K562 (cell line): ENCODE data around the gene TECPR1. TPM values are rescaled to one million over a fixed set of nuclear protein-coding genes. Genes with fewer than 3 reads are reported as not detected.
A peak's percentile ranks its signal among the peaks of the same experiment; 100 is the strongest.

Source experiments
- CEBPG ChIP-seq, 3 experiments: fragments of 200-800 bp in 1 of 3; sonication (Bioruptor generic) in 1 of 3; sonication (generic) in 1 of 3; formaldehyde crosslinking in 1 of 3; IDR thresholded peaks in 2 of 3; conservative IDR thresholded peaks in 1 of 3; 2 replicates each; pipeline versions ENCODE4 v1.6.1 to v1.8.0; 2016 to 2022; ENCODE audit warnings: missing compliant biosample characterization in 2 of 3, missing genetic modification characterization in 2 of 3, mild to moderate bottlenecking in 1 of 3, missing genetic modification reagents in 1 of 3
- CREB3 ChIP-seq: fragments of 450-650 bp; conservative IDR thresholded peaks from 2 replicates; pipeline ENCODE4 v1.6.1; 2016; ENCODE audit warnings: missing genetic modification characterization, low read depth, mild to moderate bottlenecking, missing compliant biosample characterization, moderate library complexity
- CTCF ChIP-seq, 3 experiments: IDR thresholded peaks in 2 of 3; conservative IDR thresholded peaks in 1 of 3; 2 replicates each; pipeline ENCODE4 v1.5.1; 2011 to 2012; ENCODE audit warnings: low read length in 3 of 3, mild to moderate bottlenecking in 3 of 3, control low read depth in 2 of 3, improper control_type of control experiment in 1 of 3, inconsistent platforms in 1 of 3, low read depth in 1 of 3, mixed read lengths in 1 of 3, moderate library complexity in 1 of 3; ENCODE audit not compliant: insufficient read depth in 2 of 3
- CTCFL ChIP-seq: IDR thresholded peaks from 2 replicates; pipeline ENCODE4 v1.6.1; 2011; ENCODE audit warnings: borderline replicate concordance, low read depth, mild to moderate bottlenecking, moderate library complexity, low read length; ENCODE audit not compliant: insufficient read depth, poor library complexity, severe bottlenecking
- GABPB1 ChIP-seq: sonication (generic); formaldehyde crosslinking; IDR thresholded peaks from 2 replicates; pipeline ENCODE4 v1.8.0; 2022; ENCODE audit warnings: mild to moderate bottlenecking, missing genetic modification reagents
- LARP7 ChIP-seq: fragments of 450-650 bp; IDR thresholded peaks from 2 replicates; pipeline ENCODE4 v1.6.1; 2016
- MAZ ChIP-seq, 2 experiments: fragments of 450-650 bp in 1 of 2; sonication (generic) in 1 of 2; formaldehyde crosslinking; IDR thresholded peaks in 1 of 2; conservative IDR thresholded peaks in 1 of 2; 2 replicates each; pipeline versions ENCODE4 v1.4.0 to v1.5.0; 2020; ENCODE audit warnings: mild to moderate bottlenecking in 1 of 2, missing genetic modification reagents in 1 of 2
- RB1 ChIP-seq: fragments of 450-650 bp; IDR thresholded peaks from 2 replicates; pipeline ENCODE4 v1.6.1; 2017; ENCODE audit warnings: low read depth, mild to moderate bottlenecking
- TOE1 ChIP-seq, 2 experiments: fragments of 450-650 bp in 1 of 2; sonication (generic) in 1 of 2; formaldehyde crosslinking in 1 of 2; IDR thresholded peaks; 2 replicates each; pipeline versions ENCODE4 v1.7.1 to v1.8.0; 2016 to 2022; ENCODE audit warnings: borderline replicate concordance in 2 of 2, mild to moderate bottlenecking in 2 of 2, antibody characterized with exemption in 1 of 2, inconsistent platforms in 1 of 2, low read depth in 1 of 2, missing genetic modification reagents in 1 of 2, moderate library complexity in 1 of 2
- ZBTB7A ChIP-seq: IDR thresholded peaks from 2 replicates; pipeline ENCODE4 v1.6.1; 2011; ENCODE audit warnings: low read depth, mild to moderate bottlenecking, low read length, moderate library complexity, borderline replicate concordance; ENCODE audit not compliant: control insufficient read depth
- ZSCAN32 ChIP-seq: fragments of 450-650 bp; formaldehyde crosslinking; IDR thresholded peaks from 2 replicates; pipeline ENCODE4 v1.4.0; 2020; ENCODE audit warnings: mild to moderate bottlenecking, moderate library complexity
- polyA plus RNA-seq, 8 experiments: library from polyadenylated mRNA; depleted of rRNA in 4 of 8; stranded (reverse) in 5 of 8; unstranded in 3 of 8; fragments of >200 nt; fragmentation: Nextera tagmentation in 2 of 8; fragmentation: Illumina TruSeq in 1 of 8; extraction: Ambion mirVana in 2 of 8; extraction: Trizol in 1 of 8; gene quantifications; 2 replicates each; pipeline versions ENCODE4 v1.2.1 to v1.2.3, GENCODE V29; 2011 to 2014; ENCODE audit warnings: inconsistent platforms in 1 of 8, missing spikeins in 1 of 8
- total RNA-seq, 7 experiments: library from RNA; depleted of rRNA in 6 of 7; stranded (reverse); fragments of >200 nt in 6 of 7; fragmentation: Illumina TruSeq in 2 of 7; extraction: Trizol in 2 of 7; gene quantifications; 2 replicates each; pipeline versions ENCODE4 v1.2.1 to v1.2.3, GENCODE V29; 2011 to 2021; ENCODE audit warnings: low replicate concordance in 1 of 7
- TF ChIP-seq, protein P1 (sequence below), 2 experiments: fragments of 150-350 bp in 1 of 2; IDR thresholded peaks; 2 replicates each; pipeline ENCODE4 v1.6.1; 2012 to 2016; ENCODE audit warnings: low read depth in 2 of 2, low read length in 2 of 2, mild to moderate bottlenecking in 1 of 2, moderate library complexity in 1 of 2
- TF ChIP-seq, protein P2 (sequence below): fragments of 450-650 bp; formaldehyde crosslinking; IDR thresholded peaks from 2 replicates; pipeline ENCODE4 v1.4.0; 2020; ENCODE audit warnings: mild to moderate bottlenecking, moderate library complexity

The TECPR1 gene
- total and polyA plus RNA-seq, 9 of the 15 experiments (the other 6 are each of a cell fraction or from before 2014, with no cell fraction given), result 0.17 to 15.0 (median 2.2) TPM

- TF ChIP-seq CREB3 (tag), result no peak
- TF ChIP-seq MAZ (CRISPR knock-in tag; conservative IDR thresholded peaks at IDR 0.05 in 1 of 2, IDR thresholded peaks at IDR 0.05 in 1 of 2), result peak in 1 of 2 experiments; percentile 53; a peak in 1 of 4 replicates
- TF ChIP-seq CEBPG (CRISPR knock-in tag; IDR thresholded peaks at IDR 0.05), result no peak
- no peak for TF ChIP-seq CEBPG (tag; conservative IDR thresholded peaks at IDR 0.05 in 1 of 2, IDR thresholded peaks at IDR 0.05 in 1 of 2)
- TF ChIP-seq, protein P1, sequence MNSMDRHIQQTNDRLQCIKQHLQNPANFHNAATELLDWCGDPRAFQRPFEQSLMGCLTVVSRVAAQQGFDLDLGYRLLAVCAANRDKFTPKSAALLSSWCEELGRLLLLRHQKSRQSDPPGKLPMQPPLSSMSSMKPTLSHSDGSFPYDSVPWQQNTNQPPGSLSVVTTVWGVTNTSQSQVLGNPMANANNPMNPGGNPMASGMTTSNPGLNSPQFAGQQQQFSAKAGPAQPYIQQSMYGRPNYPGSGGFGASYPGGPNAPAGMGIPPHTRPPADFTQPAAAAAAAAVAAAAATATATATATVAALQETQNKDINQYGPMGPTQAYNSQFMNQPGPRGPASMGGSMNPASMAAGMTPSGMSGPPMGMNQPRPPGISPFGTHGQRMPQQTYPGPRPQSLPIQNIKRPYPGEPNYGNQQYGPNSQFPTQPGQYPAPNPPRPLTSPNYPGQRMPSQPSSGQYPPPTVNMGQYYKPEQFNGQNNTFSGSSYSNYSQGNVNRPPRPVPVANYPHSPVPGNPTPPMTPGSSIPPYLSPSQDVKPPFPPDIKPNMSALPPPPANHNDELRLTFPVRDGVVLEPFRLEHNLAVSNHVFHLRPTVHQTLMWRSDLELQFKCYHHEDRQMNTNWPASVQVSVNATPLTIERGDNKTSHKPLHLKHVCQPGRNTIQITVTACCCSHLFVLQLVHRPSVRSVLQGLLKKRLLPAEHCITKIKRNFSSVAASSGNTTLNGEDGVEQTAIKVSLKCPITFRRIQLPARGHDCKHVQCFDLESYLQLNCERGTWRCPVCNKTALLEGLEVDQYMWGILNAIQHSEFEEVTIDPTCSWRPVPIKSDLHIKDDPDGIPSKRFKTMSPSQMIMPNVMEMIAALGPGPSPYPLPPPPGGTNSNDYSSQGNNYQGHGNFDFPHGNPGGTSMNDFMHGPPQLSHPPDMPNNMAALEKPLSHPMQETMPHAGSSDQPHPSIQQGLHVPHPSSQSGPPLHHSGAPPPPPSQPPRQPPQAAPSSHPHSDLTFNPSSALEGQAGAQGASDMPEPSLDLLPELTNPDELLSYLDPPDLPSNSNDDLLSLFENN (IDR thresholded peaks at IDR 0.05; ENCODE audit: low read depth in 2 of 2, low read length in 2 of 2), result 0 out of 4 replicates have a peak, but pooled peaks of 1 of the 2 experiments have one; percentile 49
- TF ChIP-seq GABPB1 (CRISPR knock-in tag), result 0 out of 2 replicates have a peak, but pooled peaks have one; percentile 35
- no peak for TF ChIP-seq ZSCAN32 (CRISPR knock-in tag)
- TF ChIP-seq RB1, result 0 out of 2 replicates have a peak, but pooled peaks have one; percentile 39
- no peak for TF ChIP-seq LARP7
- TF ChIP-seq, protein P2, sequence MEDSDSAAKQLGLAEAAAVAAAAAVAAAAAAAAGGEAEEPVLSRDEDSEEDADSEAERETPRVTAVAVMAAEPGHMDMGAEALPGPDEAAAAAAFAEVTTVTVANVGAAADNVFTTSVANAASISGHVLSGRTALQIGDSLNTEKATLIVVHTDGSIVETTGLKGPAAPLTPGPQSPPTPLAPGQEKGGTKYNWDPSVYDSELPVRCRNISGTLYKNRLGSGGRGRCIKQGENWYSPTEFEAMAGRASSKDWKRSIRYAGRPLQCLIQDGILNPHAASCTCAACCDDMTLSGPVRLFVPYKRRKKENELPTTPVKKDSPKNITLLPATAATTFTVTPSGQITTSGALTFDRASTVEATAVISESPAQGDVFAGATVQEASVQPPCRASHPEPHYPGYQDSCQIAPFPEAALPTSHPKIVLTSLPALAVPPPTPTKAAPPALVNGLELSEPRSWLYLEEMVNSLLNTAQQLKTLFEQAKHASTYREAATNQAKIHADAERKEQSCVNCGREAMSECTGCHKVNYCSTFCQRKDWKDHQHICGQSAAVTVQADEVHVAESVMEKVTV, result peak; percentile 61
- TF ChIP-seq ZBTB7A, result peak; percentile 55; the same call in 1 of the 2 replicates
- TF ChIP-seq CTCF (IDR thresholded peaks at IDR 0.05 in 2 of 3, conservative IDR thresholded peaks at IDR 0.05 in 1 of 3; ENCODE audit: insufficient read depth in 2 of 3, low read depth in 1 of 3, low read length in 3 of 3), result peak; percentile 87 to 93 (median 91)
- TF ChIP-seq TOE1 (IDR thresholded peaks at IDR 0.05; ENCODE audit: borderline replicate concordance), result no peak
- no peak for TF ChIP-seq TOE1 (CRISPR knock-in tag; IDR thresholded peaks at IDR 0.05; ENCODE audit: borderline replicate concordance, low read depth)
- peak; percentile 30 for TF ChIP-seq CTCFL
Measured at GRCh38 chr7:98294798-98295382, 42.9 kb upstream of the TECPR1 start (continued).
